ENCODE data around the gene AIF1L.

The AIF1L gene

GRCh38 chr9:131081868-131082267 is 14.5 kb upstream of the AIF1L start:
- Histone ChIP-seq H3K36me3 (ENCODE audit: control insufficient read depth, insufficient read depth, low read length) (no peaks in the 10 kb centered on the region), H3K4me3 (replicated peaks; ENCODE audit: low read depth, low read length) (no peak overlapping the region), H3K27me3 (replicated peaks; ENCODE audit: control insufficient read depth, insufficient read depth, low read length) (peaks cover 1% of the 10 kb centered on the region)
- TF ChIP-seq CTCF (IDR thresholded peaks at IDR 0.05; ENCODE audit: insufficient read depth, low read length, poor library complexity, severe bottlenecking): no peak
- DNase-seq (ENCODE audit: extremely low read depth, insufficient read length): no peak

GRCh38 chr9:131082774-131083512 is 13.4 kb upstream of the AIF1L start:
- DNase-seq (ENCODE audit: extremely low read depth, insufficient read length): no peak
- peaks cover 1% of the 10 kb centered on the region for H3K27me3 ChIP-seq (replicated peaks; ENCODE audit: control insufficient read depth, insufficient read depth, low read length)
- H3K36me3 ChIP-seq (ENCODE audit: control insufficient read depth, insufficient read depth, low read length): no peaks in the 10 kb centered on the region
- TF ChIP-seq CTCF (IDR thresholded peaks at IDR 0.05; ENCODE audit: insufficient read depth, low read length, poor library complexity, severe bottlenecking): no peak
- H3K4me3 ChIP-seq (replicated peaks; ENCODE audit: low read depth, low read length): no peak overlapping the region

- no peak for DNase-seq (ENCODE audit: extremely low read depth, insufficient read length)
- H3K36me3 ChIP-seq (ENCODE audit: control insufficient read depth, insufficient read depth, low read length): no peaks in the 10 kb centered on the region
- no peak overlapping the region for H3K4me3 ChIP-seq (replicated peaks; ENCODE audit: low read depth, low read length)
- H3K27me3 ChIP-seq (replicated peaks; ENCODE audit: control insufficient read depth, insufficient read depth, low read length): peaks cover 1% of the 10 kb centered on the region
- TF ChIP-seq CTCF (IDR thresholded peaks at IDR 0.05; ENCODE audit: insufficient read depth, low read length, poor library complexity, severe bottlenecking): no peak
Observed at GRCh38 chr9:131084661-131085369, 11.5 kb upstream of the AIF1L start.

- Histone ChIP-seq H3K36me3 (ENCODE audit: control insufficient read depth, insufficient read depth, low read length) (no peaks in the 10 kb centered on the region), H3K27me3 (replicated peaks; ENCODE audit: control insufficient read depth, insufficient read depth, low read length) (peaks cover 1% of the 10 kb centered on the region), H3K4me3 (replicated peaks; ENCODE audit: low read depth, low read length) (no peak overlapping the region)
- no peak for TF ChIP-seq CTCF (IDR thresholded peaks at IDR 0.05; ENCODE audit: insufficient read depth, low read length, poor library complexity, severe bottlenecking)
- DNase-seq (ENCODE audit: extremely low read depth, insufficient read length): no peak
Observed at GRCh38 chr9:131085370-131086122, 10.8 kb upstream of the AIF1L start.

- Histone ChIP-seq H3K27me3 (replicated peaks; ENCODE audit: control insufficient read depth, insufficient read depth, low read length) (no peaks in the 10 kb centered on the region; the same call in 1 of the 2 replicates), H3K4me3 (replicated peaks; ENCODE audit: low read depth, low read length) (no peak overlapping the region), H3K36me3 (ENCODE audit: control insufficient read depth, insufficient read depth, low read length) (no peaks in the 10 kb centered on the region)
- no peak for TF ChIP-seq CTCF (IDR thresholded peaks at IDR 0.05; ENCODE audit: insufficient read depth, low read length, poor library complexity, severe bottlenecking)
- DNase-seq (ENCODE audit: extremely low read depth, insufficient read length): no peak
Observed at GRCh38 chr9:131087354-131087893, 8.9 kb upstream of the AIF1L start.
